HG02938 (cell line): Measurements from ENCODE around the gene NDUFA5.
A peak's percentile ranks its signal among the peaks of the same experiment; 100 is the strongest.
"Not testable (repeated sequence)": the region's sequence is repeated elsewhere in the genome, so short reads cannot be mapped to it uniquely, and the experiment has no call there.

Source experiments
- ATAC-seq: cut with Tn5 transposase; IDR thresholded peaks from one replicate; pipeline ENCODE4 v1.9.1; 2021; ENCODE audit warnings: mild to moderate bottlenecking, moderate library complexity; ENCODE audit not compliant: unreplicated experiment

NDUFA5 gene

GRCh38 chr7:123558289-123558874, 764 bp upstream of the NDUFA5 start:
- no peak for ATAC-seq

GRCh38 chr7:123557016-123557397, 611 bp downstream of the NDUFA5 start:
- no peak for ATAC-seq

GRCh38 chr7:123555484-123555883, 2.1 kb downstream of the NDUFA5 start:
- no peak for ATAC-seq

GRCh38 chr7:123553159-123553558, 4.5 kb downstream of the NDUFA5 start:
- ATAC-seq: no peak

GRCh38 chr7:123552641-123553040, 5.0 kb downstream of the NDUFA5 start:
- no peak for ATAC-seq

GRCh38 chr7:123552134-123552533, 5.5 kb downstream of the NDUFA5 start:
- not testable (repeated sequence) for ATAC-seq

GRCh38 chr7:123548406-123548805, 9.2 kb downstream of the NDUFA5 start:
- ATAC-seq: no peak

- ATAC-seq: peak; percentile 28
These were observed 17.7 kb downstream of the NDUFA5 start for GRCh38 chr7:123539871-123540270.

GRCh38 chr7:123538897-123539296, 18.7 kb downstream of the NDUFA5 start:
- ATAC-seq: no peak

GRCh38 chr7:123538189-123538714, 19.4 kb downstream of the NDUFA5 start:
- ATAC-seq: no peak

- no peak for ATAC-seq
These were observed 20.5 kb downstream of the NDUFA5 start for GRCh38 chr7:123537026-123537642.

GRCh38 chr7:123535517-123535916, 22.1 kb downstream of the NDUFA5 start:
- ATAC-seq: no peak

- ATAC-seq: peak; percentile 78
These were observed 23.0 kb downstream of the NDUFA5 start, which contains the start of gene IQUB for GRCh38 chr7:123534383-123535260. TSS of gene IQUB (minus strand) at chr7:123534595. CDS start at chr7:123512340, 22,255 bp downstream.

GRCh38 chr7:123533929-123534382, 23.7 kb downstream of the NDUFA5 start:
- peak; percentile 29 for ATAC-seq

GRCh38 chr7:123533553-123533917, 24.1 kb downstream of the NDUFA5 start:
- ATAC-seq: no peak

GRCh38 chr7:123532788-123533552, 24.6 kb downstream of the NDUFA5 start:
- not testable (repeated sequence) for ATAC-seq

- ATAC-seq: not testable (repeated sequence)
These were observed 25.3 kb downstream of the NDUFA5 start for GRCh38 chr7:123532343-123532742.

- not testable (repeated sequence) for ATAC-seq
These were observed 27.5 kb downstream of the NDUFA5 start for GRCh38 chr7:123530035-123530591.

- no peak for ATAC-seq
These were observed 29.4 kb downstream of the NDUFA5 start for GRCh38 chr7:123528265-123528664.

- ATAC-seq: not testable (repeated sequence)
These were observed 29.8 kb downstream of the NDUFA5 start for GRCh38 chr7:123527712-123528225.
